ENCODE data around the gene PBXIP1. TPM values are rescaled to one million over a fixed set of nuclear protein-coding genes. Genes with fewer than 3 reads are reported as not detected.

The PBXIP1 gene
- total and polyA plus RNA-seq, 11 donors = 36.9 to 70.4 (median 51.5) TPM

DNA sequence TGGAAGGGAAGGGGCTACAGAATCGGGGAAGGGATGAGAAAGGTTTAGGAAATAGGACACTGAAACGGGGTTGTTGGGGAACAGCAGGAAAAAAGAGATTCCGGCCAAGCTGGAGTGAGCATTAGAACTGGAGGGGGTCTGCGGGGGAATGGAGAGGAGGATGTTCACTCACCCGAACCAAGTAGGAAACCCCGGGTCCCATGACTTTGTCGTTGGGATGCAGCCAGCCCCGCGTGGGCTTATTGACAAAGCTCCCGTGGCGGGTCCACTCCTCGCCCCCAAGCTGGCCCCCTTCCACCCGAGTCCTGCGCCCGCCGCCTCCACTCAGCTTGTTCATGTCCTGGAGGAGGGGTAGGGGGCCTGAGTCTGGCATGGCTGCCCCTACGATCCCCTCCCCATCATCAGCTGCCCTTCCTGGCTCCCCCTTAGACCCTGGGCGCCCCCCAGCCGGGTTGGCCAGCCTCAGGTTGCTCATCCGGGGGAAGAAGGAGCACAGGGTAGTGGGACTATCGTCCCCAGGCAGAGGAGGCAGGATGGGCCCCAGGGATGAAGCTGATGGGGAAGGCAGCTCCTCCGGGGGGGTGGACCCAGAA is 14.1 kb upstream of the PBXIP1 start:
- no peaks in the 10 kb centered on the region for H3K9me3 ChIP-seq
- peak overlapping the region in 11 of 12 donors; percentile 28 to 84 (median 54) for H3K4me3 ChIP-seq
- peaks cover 22 to 73% (median 54%) of the 10 kb centered on the region in 12 donors for H3K4me1 ChIP-seq
- H3K36me3 ChIP-seq = peaks cover 0 to 47% (median 35%) of the 10 kb centered on the region in 9 donors
- TF ChIP-seq CTCF (IDR thresholded peaks at IDR 0.05) (no peak), POLR2A (IDR thresholded peaks at IDR 0.05) (no peak)
- WGBS, 4 donors = 26 to 44% (median 33%) methylated on average over 17 to 22 of the region's 22 CpGs
- DNase-seq = peak in 2 of 5 donors; percentile 40 to 71
- intact Hi-C loops (cut with DNase I) = loop anchor here in 8 of 10 donors (2.0 to 10.0 kb wide), 9 partner anchors 31 to 115 kb away; partner anchors contain the start of genes ADAM15 (in 1 of the 8), EFNA4 (in 1 of the 8) and PMVK (in 1 of the 8)
- H3K27ac ChIP-seq = peak overlapping the region; percentile 89 to 99 (median 99)
- ATAC-seq = no peak
- no peaks in the 10 kb centered on the region for H3K27me3 ChIP-seq

GRCh38 chr1:154969246-154969645 is 13.3 kb upstream of the PBXIP1 start:
- Histone ChIP-seq H3K27ac (peak overlapping the region in 10 of 12 donors; percentile 97 to 99 (median 99)), H3K4me3 (peak overlapping the region in 9 of 12 donors; percentile 45 to 84 (median 62)), H3K9me3 (no peaks in the 10 kb centered on the region), H3K4me1 (peaks cover 22 to 73% (median 54%) of the 10 kb centered on the region in 12 donors), H3K27me3 (no peaks in the 10 kb centered on the region), H3K36me3 (peaks cover 0 to 54% (median 42%) of the 10 kb centered on the region in 9 donors)
- intact Hi-C loops (cut with DNase I) = loop anchor here in 6 of 10 donors (5.0 to 10.0 kb wide), 6 partner anchors 43 to 116 kb away; partner anchors contain the start of gene EFNA4 (in 1 of the 6)
- peak in 2 of 5 donors; percentile 10 to 11 for DNase-seq
- TF ChIP-seq CTCF (IDR thresholded peaks at IDR 0.05) (no peak), POLR2A (IDR thresholded peaks at IDR 0.05) (no peak)
- WGBS, 4 donors = 51 to 61% (median 56%) methylated on average over 5 of the region's 5 CpGs
- ATAC-seq = no peak

- Histone ChIP-seq H3K27ac (peak overlapping the region in 10 of 12 donors; percentile 97 to 99 (median 99)), H3K4me3 (peak overlapping the region in 4 of 12 donors; percentile 54 to 80 (median 74)), H3K36me3 (peaks cover 0 to 60% (median 47%) of the 10 kb centered on the region in 9 donors), H3K9me3 (no peaks in the 10 kb centered on the region), H3K27me3 (no peaks in the 10 kb centered on the region), H3K4me1 (peaks cover 22 to 73% (median 54%) of the 10 kb centered on the region in 12 donors)
- intact Hi-C loops (cut with DNase I) = loop anchor here in 6 of 10 donors (5.0 to 10.0 kb wide), 6 partner anchors 44 to 116 kb away; partner anchors contain the start of gene EFNA4 (in 1 of the 6)
- WGBS, 4 donors = 82 to 94% (median 89%) methylated on average over 2 to 3 of the region's 3 CpGs
- ATAC-seq = no peak
- no peak for TF ChIP-seq POLR2A (IDR thresholded peaks at IDR 0.05)
- no peak for TF ChIP-seq CTCF (IDR thresholded peaks at IDR 0.05)
- peak in 2 of 5 donors; percentile 24 to 49 for DNase-seq
Observed at GRCh38 chr1:154968731-154969130, 12.8 kb upstream of the PBXIP1 start.

GRCh38 chr1:154967331-154967950 is 11.5 kb upstream of the PBXIP1 start:
- Histone ChIP-seq H3K27ac (peak overlapping the region; percentile 18 to 99 (median 68)), H3K9me3 (no peaks in the 10 kb centered on the region), H3K36me3 (peaks cover 0 to 68% (median 56%) of the 10 kb centered on the region in 9 donors), H3K4me1 (peaks cover 17 to 72% (median 51%) of the 10 kb centered on the region in 12 donors), H3K27me3 (no peaks in the 10 kb centered on the region), H3K4me3 (peak overlapping the region in 1 of 12 donors; percentile 2)
- DNase-seq = peak in 2 of 5 donors; percentile 9 to 13
- TF ChIP-seq CTCF (IDR thresholded peaks at IDR 0.05) = no peak
- TF ChIP-seq POLR2A (IDR thresholded peaks at IDR 0.05) = no peak
- intact Hi-C loops (cut with DNase I) = loop anchor here in 6 of 10 donors (5.0 to 10.0 kb wide), 6 partner anchors 45 to 117 kb away; partner anchors contain the start of gene EFNA4 (in 1 of the 6)
- WGBS, 4 donors = 58 to 79% (median 63%) methylated on average over 3 to 5 of the region's 5 CpGs
- no peak for ATAC-seq

Data from heart left ventricle (tissue), 16 donors.